ENCODE measurements around the gene NPW.

Gene NPW

GRCh38 chr16:2040787-2041522, 21.4 kb downstream of the NPW start:
- TF ChIP-seq CTCF (IDR thresholded peaks at IDR 0.05), result no peak

- no peak for TF ChIP-seq CTCF (IDR thresholded peaks at IDR 0.05)
Observed at GRCh38 chr16:2042171-2042985, 22.8 kb downstream of the NPW start.

- no peak for TF ChIP-seq CTCF (IDR thresholded peaks at IDR 0.05)
Observed at GRCh38 chr16:2042986-2043666, 23.5 kb downstream of the NPW start.

- TF ChIP-seq CTCF (IDR thresholded peaks at IDR 0.05), result no peak
Observed at GRCh38 chr16:2043667-2044451, 24.3 kb downstream of the NPW start.

GRCh38 chr16:2044541-2044940, 25.0 kb downstream of the NPW start:
- TF ChIP-seq CTCF (IDR thresholded peaks at IDR 0.05), result no peak

- TF ChIP-seq CTCF (IDR thresholded peaks at IDR 0.05), result no peak
Observed at GRCh38 chr16:2045965-2046892, 26.6 kb downstream of the NPW start.
